GM18858 (cell line): Measurements from ENCODE around the gene FCN1.
"Not testable (repeated sequence)": the region's sequence is repeated elsewhere in the genome, so short reads cannot be mapped to it uniquely, and the experiment has no call there.

ENCODE experiments used
- ATAC-seq: cut with Tn5 transposase; IDR thresholded peaks from one replicate; pipeline ENCODE4 v1.9.1; 2021; ENCODE audit not compliant: unreplicated experiment

Gene FCN1

GRCh38 chr9:134860510-134860909, 57.2 kb downstream of the FCN1 start:
- ATAC-seq, result no peak

GRCh38 chr9:134858051-134858841, 59.5 kb downstream of the FCN1 start:
- ATAC-seq, result no peak

- not testable (repeated sequence) for ATAC-seq
Measured at GRCh38 chr9:134857451-134857850, 60.3 kb downstream of the FCN1 start.

- no peak for ATAC-seq
Measured at GRCh38 chr9:134855900-134856377, 61.8 kb downstream of the FCN1 start.
